HUDEP-2 (cell line): Measurements from ENCODE around the gene ZCCHC7.
"Not testable (repeated sequence)": the region's sequence is repeated elsewhere in the genome, so short reads cannot be mapped to it uniquely, and the experiment has no call there.

Source experiments
- DNase-seq, 76 experiments: peaks; one replicate each; lab custom pipeline; 2025; ENCODE audit not compliant: unreplicated experiment in 76 of 76; lab: John Stamatoyannopoulos, UW

The ZCCHC7 gene

DNA sequence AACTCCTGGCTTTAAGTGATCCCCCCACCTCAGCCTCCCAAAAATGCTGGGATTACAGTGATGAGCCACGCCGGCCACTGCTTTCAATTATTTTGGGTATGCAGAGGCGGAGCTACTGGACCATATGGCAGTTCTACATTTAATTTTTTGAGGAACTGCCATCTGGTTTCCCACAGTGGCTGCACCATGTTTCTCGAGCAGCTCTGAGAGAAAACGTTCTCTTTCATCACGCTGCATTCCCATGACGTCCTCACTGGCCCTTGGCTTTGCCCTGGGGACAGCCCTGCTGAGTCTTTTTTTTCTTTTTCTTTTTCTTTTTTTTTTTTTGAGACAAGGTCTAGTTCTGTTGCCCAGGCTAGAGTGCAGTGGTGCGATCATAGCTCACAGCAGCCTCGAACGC is 266.6 kb downstream of the ZCCHC7 start:
- DNase-seq: no peak

DNA sequence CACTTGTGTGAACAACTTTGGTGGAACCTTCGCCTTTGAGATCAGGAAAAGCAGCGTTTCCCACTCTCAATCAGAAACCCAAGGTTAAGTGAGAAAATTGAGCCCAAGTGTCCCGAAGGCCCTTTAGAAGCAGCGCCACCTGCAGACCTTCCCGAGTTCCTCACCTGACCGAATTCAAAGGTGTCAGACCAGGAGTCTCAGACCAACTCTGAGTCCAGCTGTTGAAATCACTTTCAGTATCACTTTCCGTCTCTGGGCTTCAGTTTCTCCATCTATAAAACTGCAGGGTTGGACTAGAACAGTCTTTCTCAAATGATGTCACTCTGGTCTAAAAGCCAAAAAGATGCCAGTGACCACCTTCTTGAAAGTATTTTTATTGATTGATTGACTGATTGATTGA is 270.4 kb downstream of the ZCCHC7 start:
- DNase-seq: peak in 21 of 76 experiments; percentile 6 to 34 (median 14)

DNA sequence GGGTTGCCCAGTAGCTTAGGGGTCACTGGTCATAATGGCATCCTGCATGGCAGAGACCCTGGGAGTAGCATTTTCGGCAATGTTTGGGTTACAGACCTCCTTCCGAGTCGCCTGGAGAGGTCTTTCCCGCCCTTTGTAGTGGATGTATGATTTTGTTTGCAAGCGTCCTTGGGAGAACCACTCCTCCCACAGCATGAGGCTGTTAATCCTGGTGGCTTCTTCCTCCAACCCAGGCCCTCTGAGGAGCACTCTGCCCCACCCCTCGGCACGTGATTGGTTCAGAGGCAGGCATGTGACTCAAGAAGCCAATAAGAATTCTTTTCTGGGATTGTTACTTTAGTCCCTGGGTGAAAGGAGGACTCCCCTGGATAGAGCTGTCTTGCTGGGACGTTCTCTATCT is 271.9 kb downstream of the ZCCHC7 start:
- DNase-seq: no peak

DNA sequence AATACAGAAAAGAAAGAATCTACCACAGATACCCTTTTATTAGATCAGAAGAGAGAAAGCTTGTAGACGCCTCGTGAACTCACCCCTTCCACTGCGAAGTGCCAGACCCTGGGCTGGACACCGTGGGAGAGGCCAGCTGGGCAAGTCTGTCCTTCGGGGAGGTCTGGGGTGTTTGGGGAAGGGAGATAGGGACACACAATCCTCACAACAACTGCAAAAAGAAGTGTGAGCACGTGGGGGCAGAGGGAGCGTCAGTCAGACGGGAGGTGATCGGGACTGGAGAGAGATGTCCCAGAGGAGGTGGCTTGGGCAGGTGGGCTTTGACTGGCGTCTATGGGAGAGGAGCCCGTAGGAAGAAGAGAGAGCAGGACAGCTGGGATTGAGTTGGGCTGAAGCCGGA is 274.9 kb downstream of the ZCCHC7 start:
- no peak for DNase-seq

DNA sequence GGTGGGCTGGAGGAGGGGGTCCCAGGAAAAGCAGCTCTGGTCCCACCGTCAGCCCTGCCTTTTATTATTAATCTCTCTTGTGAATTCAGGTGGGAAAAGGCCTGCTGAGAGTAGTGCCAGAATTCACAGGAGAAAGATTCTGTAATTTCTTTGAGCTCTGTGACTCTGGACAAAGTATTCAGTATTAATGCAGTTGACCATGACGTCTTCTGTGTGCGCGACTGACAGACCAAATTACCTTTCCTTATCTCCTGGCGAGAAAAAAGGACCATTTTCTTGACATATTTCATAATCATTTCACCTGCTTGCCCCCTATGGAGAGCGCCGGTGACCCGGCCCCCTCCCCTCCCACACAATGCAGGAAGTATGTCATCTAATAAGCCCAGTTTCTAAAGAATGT is 275.3 kb downstream of the ZCCHC7 start:
- no peak for DNase-seq

DNA sequence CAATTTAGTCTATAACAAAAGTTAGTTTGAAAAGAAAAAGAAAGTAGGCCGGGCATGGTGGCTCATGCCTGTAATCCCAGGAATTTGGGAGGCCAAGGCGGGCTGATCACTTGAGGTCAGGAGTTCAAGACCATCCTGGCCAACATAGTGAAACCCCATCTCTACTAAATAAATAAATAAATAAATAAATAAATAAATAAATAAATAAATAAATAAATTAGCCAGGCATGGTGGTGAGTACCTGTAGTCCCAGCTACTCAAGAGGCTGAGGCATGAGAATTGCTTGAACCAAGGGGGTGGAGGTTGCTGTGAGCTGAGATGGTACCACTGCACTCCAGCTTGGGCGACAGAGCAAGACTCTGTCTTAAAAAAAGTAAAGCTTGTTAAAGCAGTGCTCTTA is 277.6 kb downstream of the ZCCHC7 start:
- not testable (repeated sequence) for DNase-seq

DNA sequence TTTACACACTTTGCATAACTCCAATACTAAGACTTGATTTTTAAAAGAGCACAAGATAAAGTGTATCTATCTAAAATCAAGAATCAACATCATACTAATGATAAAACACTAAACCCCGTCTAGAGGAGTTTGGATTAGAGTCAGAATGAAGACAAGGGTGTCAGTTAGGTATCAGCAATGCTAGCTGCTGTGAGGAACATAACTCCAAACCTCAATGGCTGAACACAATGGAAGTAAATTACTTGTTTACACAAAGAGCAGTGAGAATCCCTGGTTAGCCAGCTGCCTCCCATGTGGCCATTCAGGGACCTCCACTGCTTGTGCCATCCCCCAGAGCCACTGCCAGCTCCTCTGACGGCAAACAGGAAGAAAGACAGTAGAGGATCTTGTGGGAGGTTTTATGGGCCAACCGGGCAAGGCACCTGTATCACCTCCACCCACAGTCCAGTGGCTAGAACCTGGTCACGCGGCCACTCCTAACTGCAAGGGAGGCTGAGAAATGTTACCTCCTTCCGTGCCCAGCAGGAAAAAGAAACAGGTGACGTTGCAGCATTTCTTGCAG is 278.2 kb downstream of the ZCCHC7 start:
- no peak for DNase-seq

DNA sequence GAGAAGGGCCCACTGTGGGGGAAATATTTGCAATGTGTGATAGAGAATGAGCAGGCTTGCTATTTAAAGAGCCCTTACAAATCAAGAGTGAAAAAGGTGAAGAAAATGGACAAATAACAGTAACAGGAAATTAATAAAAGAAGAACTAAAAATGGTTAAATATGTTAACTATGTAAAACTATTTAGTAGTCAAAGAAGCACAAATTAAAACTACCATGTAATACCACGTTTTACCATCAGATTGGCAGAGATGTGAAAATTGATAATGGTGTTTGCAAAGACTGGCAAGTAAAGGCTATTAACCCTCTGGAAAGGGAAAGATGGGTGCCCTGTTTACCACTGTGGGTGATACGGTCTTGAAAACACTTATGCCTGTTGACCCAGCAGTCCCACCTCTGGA is 279.0 kb downstream of the ZCCHC7 start:
- no peak for DNase-seq

DNA sequence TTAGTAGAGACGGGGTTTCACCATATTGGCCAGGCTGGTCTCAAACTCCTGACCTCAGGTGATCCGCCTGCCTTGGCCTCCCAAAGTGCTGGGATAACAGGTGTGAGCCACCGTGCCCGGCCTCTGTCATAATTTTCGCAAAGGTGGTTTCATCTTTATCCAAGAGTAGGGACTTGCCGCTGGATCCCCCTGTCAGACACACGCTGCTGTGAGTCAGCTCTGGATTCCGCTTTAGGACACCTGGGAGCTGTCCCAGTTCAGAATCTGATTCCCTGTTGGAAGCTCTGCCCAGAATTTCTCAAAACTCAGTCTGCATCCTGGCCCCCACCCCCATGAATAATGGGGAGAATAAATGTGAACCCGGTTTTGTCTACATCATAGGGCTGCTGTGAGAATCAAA is 284.2 kb downstream of the ZCCHC7 start:
- DNase-seq: no peak

DNA sequence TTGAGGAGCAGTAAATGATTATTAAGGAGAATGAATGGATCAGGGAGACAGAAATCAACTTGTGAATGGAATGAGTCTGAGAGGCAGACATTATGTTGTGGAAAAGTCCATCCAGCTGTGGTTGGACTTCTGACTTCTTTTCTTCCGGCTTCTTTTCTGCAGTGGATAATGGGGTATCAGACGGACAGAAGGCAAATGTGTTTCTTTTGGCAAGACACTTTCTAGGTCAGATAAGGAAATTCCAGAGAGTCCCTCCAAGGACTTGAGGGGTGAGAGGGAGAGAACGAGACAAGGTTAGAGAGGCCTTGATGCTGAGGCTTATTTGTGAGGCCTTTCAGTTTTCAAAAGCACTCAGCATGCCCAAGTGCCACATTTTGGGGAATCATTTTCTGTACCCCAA is 285.0 kb downstream of the ZCCHC7 start:
- no peak for DNase-seq

DNA sequence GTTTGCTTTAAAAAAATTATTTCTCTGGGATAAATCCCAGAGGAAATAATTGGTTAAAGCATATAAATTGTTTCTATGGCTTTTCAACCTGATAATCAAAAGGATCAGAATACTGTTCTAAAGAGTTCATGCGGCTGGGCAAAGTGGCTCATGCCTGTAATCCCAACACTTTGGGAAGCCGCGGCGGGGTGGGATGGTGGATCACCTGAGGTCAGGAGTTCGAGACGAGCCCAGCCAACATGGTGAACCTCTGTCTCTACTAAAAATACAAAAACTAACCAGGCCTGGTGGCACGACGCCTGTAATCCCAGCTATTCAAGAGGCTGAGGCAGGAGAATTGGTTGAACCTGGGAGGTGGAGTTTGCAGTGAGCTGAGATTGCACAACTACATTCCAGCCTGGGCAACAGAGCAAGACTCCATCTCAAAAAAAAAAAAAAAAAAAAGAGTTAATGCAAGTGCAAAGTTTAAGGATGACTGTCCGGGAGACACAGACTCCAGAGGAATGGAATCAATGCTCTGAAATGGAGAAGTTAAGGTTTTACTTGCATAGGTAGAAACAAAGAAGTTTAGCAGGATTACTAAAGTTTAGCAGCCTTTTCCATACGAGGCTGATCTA is 285.5 kb downstream of the ZCCHC7 start:
- DNase-seq: no peak

DNA sequence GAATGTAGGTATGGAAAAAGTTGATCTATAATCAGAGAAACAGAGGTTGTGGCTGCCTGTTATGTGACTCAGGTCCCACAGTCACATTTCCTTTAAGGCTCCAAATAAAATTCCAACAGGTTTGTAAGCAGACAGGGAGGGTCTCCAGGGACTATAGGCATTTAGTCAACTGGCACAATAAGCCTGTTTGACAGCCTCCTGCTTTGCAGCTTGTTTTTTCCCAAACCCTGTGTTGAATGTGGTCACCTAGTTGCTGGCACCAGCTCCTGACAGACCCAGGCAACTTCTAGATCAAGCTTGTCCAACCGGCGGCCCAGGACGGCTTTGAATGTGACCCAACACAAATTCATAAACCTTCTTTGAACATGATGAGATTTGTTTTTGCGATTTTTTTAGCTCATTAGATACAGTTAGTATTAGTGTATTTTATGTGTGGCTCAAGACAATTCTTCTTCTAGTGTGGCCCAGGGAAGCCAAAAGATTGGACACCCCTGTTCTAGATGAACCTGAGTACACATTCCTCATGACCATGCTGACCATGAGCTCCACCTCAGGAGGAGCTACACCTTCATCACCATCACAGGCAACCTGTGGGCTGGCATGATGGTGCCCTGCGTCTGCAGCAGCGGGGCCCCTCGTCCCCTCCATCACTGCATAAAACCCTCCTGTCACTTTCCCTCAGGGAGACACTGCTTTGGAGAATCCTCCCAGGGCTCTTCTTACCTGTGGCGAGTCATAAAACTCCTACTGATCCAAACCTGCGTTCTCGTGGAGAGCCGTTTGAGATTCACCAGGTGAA is 286.4 kb downstream of the ZCCHC7 start:
- DNase-seq: no peak

DNA sequence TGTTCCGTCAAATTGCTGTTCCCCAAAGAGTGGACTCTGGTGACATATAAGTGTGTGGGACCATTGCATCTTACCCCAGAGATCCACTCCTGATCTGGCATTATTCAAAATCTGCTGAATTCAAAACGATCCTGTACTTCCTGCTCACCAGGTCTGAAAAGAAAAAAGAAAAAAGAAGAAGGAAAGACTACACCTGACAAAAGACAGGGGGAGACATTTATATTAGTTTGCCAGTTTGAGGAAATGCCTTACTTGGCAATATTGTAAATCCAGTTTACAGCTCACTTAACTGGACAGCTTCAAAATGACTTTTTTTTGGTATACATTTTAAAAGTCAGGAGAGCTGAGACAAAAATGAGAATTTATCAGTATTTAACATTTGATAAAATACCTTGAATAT is 287.1 kb downstream of the ZCCHC7 start:
- peak in 2 of 76 experiments; percentile 7 to 25 for DNase-seq
